ENCODE measurements around the gene IMMT. TPM values are rescaled to one million over a fixed set of nuclear protein-coding genes. Genes with fewer than 3 reads are reported as not detected.
"Not testable (repeated sequence)": the region's sequence is repeated elsewhere in the genome, so short reads cannot be mapped to it uniquely, and the experiment has no call there.

Gene IMMT
- total RNA-seq, 3 donors from 2014 or later, result 106 to 121 (median 107) TPM

DNA sequence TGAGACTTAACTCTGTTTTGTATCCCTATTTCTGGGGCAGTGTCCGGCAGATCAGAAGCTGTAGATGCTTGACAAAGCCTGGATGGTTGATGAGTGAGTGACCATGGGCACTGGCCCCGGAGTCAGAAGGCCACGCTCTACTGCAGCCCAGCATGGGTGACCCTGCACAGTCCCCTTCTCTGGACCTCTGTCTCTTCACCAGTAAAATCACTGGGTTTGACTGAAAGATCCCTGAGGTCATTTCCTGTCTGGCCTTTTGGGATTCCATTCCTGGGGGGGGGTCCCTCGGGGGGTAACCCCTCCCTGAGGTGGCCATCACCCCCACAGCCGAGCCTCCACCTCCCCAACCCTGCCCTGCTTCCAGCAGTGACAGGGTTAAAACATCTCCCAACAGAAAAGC, 35.7 kb upstream of the IMMT start:
- H3K9me3 ChIP-seq, result no peaks in the 10 kb centered on the region
- DNase-seq (no peak), ATAC-seq (no peak)
- intact Hi-C loops (cut with DNase I, micrococcal nuclease), result no loop called here
- no peak overlapping the region for H3K4me3 ChIP-seq
- TF ChIP-seq, protein P1, sequence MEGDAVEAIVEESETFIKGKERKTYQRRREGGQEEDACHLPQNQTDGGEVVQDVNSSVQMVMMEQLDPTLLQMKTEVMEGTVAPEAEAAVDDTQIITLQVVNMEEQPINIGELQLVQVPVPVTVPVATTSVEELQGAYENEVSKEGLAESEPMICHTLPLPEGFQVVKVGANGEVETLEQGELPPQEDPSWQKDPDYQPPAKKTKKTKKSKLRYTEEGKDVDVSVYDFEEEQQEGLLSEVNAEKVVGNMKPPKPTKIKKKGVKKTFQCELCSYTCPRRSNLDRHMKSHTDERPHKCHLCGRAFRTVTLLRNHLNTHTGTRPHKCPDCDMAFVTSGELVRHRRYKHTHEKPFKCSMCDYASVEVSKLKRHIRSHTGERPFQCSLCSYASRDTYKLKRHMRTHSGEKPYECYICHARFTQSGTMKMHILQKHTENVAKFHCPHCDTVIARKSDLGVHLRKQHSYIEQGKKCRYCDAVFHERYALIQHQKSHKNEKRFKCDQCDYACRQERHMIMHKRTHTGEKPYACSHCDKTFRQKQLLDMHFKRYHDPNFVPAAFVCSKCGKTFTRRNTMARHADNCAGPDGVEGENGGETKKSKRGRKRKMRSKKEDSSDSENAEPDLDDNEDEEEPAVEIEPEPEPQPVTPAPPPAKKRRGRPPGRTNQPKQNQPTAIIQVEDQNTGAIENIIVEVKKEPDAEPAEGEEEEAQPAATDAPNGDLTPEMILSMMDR (IDR thresholded peaks at IDR 0.05), result no peak
- no peaks in the 10 kb centered on the region for H3K36me3 ChIP-seq (ENCODE audit: low read depth)
- no peaks in the 10 kb centered on the region for H3K4me1 ChIP-seq (ENCODE audit: low read depth)

DNA sequence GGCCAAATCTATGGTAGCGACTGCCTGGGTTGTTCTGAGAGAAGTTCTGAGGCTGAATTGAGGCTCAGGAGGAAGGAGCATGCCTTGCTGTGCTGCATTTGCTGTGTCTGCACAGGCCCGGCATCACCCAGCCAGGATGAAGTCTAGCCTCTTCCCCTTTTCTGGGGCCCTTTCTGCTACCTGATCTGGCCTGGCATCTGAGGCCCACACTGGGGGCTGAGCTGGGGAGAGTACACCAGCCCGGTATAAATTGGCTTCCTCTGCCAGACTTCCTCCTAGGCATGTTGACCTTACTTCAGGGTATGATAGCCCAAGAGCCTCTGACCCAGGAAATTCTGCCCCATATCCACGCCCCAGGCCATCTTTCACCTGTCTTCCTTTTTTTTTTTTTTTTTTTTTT, 34.0 kb upstream of the IMMT start:
- ATAC-seq (peak; percentile 52), DNase-seq (no peak)
- H3K4me3 ChIP-seq, result no peak overlapping the region
- TF ChIP-seq, protein P1 (IDR thresholded peaks at IDR 0.05), result no peak
- intact Hi-C loops (cut with DNase I, micrococcal nuclease), result loop anchor here in 1 of 2 donors (10.0 kb wide), 1 partner anchor 146 kb away; no protein-coding TSS in a partner anchor
- H3K36me3 ChIP-seq (ENCODE audit: low read depth), result no peaks in the 10 kb centered on the region
- no peaks in the 10 kb centered on the region for H3K9me3 ChIP-seq
- H3K4me1 ChIP-seq (ENCODE audit: low read depth), result no peaks in the 10 kb centered on the region

DNA sequence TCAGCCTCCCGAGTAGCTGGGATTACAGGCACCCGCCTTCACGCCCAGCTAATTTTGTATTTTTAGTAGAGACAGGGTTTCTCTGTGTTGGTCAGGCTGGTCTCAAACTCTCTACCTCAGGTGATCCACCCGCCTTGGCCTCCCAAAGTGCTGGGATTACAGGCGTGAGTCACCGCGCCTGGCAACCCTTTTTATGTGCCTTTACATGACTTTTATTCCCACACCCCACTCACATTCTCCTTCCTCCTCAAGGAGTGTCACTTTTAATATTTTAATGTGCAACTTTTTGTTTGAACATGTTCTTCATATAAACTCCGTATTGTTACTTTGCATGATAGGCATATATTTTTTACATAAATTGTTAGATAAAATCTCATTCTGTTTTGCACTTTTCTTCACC, 33.3 kb upstream of the IMMT start:
- intact Hi-C loops (cut with DNase I, micrococcal nuclease), result loop anchor here in 1 of 2 donors (10.0 kb wide), 1 partner anchor 146 kb away; no protein-coding TSS in a partner anchor

DNA sequence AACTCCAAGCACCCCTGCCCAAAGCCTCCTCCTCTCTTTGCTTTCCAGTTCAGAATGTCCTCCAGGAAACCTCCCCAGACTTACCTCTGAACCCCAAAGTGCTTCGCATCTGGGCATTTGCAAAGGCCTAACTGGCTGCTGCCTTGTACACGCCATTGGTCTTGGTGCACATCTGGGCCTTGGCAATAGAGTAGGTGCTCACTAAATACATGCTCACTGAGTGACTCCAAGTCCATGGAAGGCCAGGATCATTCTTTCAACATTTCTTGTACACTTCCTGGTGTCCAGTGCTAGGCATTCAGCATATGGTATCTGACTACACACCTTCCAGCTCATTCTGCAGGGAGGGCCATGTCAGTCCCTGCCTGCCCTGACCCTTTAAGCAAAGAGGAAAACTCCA, 32.4 kb upstream of the IMMT start:
- no peaks in the 10 kb centered on the region for H3K9me3 ChIP-seq
- H3K4me3 ChIP-seq, result no peak overlapping the region
- H3K4me1 ChIP-seq (ENCODE audit: low read depth), result no peaks in the 10 kb centered on the region
- no peak for DNase-seq
- no peak for ATAC-seq
- TF ChIP-seq, protein P1 (IDR thresholded peaks at IDR 0.05), result no peak
- intact Hi-C loops (cut with DNase I, micrococcal nuclease), result loop anchor here in 1 of 2 donors (10.0 kb wide), 1 partner anchor 147 kb away; no protein-coding TSS in a partner anchor
- no peaks in the 10 kb centered on the region for H3K36me3 ChIP-seq (ENCODE audit: low read depth)

More for the DNA sequence above, 33.3 kb upstream of the IMMT start:
- peak; percentile 63 for ATAC-seq
- H3K4me1 ChIP-seq (ENCODE audit: low read depth); DNase-seq; H3K9me3 ChIP-seq; H3K4me3 ChIP-seq; H3K36me3 ChIP-seq (ENCODE audit: low read depth): not testable (repeated sequence)

DNA sequence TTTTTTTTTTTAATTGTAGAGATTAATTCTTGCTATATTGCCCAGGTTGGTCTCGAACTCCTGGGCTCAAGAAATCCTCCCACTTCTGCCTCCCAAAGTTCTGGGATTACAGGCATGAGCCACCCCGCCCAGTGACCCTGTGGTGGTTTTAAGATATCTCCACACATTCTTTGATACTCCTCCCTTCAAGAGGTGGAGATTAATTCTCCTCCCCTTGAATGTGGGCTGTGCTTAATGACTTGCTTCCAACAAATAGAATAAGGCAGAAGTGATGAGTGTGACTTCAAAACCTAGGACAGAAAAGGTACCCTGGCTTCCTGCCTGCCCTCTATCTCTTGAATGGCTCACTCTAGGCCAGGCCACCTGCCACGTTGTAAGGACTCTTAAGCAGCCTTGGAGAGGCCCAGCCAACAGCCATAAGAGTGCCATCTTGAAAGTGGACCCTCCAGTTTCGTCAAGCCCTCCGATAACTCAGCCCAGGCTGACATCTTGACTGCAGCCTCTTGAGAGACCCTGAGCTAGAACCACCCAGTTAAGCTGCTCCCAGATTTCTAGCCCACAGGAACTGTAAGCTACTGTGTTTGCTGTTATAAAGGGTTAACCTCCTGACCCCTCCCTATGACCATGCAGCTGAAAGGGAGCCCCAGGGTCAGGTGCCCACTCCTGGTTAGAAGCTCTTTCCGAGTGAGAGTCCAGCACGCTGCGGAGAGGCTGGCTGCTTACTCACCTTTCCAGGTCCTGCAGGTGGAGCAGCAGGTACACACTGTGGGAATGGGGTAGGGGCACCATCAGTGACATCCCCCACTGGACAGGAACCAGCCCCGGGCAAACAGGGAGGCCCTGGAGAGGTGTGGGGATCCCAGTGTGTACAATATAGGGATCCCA, 31.6 kb upstream of the IMMT start:
- ATAC-seq (no peak), DNase-seq (no peak)
- Histone ChIP-seq H3K36me3 (ENCODE audit: low read depth) (no peaks in the 10 kb centered on the region), H3K4me1 (ENCODE audit: low read depth) (no peaks in the 10 kb centered on the region), H3K9me3 (no peaks in the 10 kb centered on the region), H3K4me3 (no peak overlapping the region)
- intact Hi-C loops (cut with DNase I, micrococcal nuclease), result loop anchor here in 1 of 2 donors (10.0 kb wide), 1 partner anchor 148 kb away; no protein-coding TSS in a partner anchor
- TF ChIP-seq, protein P1 (IDR thresholded peaks at IDR 0.05), result no peak

DNA sequence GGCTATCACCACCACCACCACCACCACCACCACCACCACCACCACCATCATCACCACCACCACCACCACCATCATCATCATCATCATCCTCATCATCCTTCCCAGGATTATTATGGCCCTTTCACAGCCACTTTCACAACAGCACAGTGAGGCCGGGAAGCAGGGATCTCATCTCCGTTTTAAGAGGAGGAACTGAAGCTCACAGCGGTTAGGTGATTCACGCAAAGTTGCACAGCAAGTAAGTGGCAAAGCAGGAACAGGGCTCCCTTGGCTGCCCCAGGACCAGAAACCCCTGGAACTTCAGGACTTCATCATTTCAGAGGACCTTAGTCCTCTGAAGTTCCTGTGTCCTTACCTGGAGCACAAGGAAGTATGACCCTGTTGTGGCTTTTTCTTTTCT, 30.8 kb upstream of the IMMT start:
- DNase-seq, result no peak
- intact Hi-C loops (cut with DNase I, micrococcal nuclease), result loop anchor here in 1 of 2 donors (10.0 kb wide), 1 partner anchor 149 kb away; no protein-coding TSS in a partner anchor
- H3K4me1 ChIP-seq (ENCODE audit: low read depth), result no peaks in the 10 kb centered on the region
- TF ChIP-seq, protein P1 (IDR thresholded peaks at IDR 0.05), result no peak
- no peak overlapping the region for H3K4me3 ChIP-seq
- ATAC-seq, result no peak
- H3K9me3 ChIP-seq, result no peaks in the 10 kb centered on the region
- no peaks in the 10 kb centered on the region for H3K36me3 ChIP-seq (ENCODE audit: low read depth)

All from mucosa of descending colon (tissue), 3 donors.